GM12872 (cell line): ENCODE data around the gene CFAP74.

Experiments used
- CTCF ChIP-seq: IDR thresholded peaks from 3 replicates; pipeline ENCODE4 v1.5.1; 2011; ENCODE audit warnings: low read depth, mild to moderate bottlenecking, low read length, moderate library complexity; ENCODE audit not compliant: insufficient read depth

Gene CFAP74

GRCh38 chr1:2044510-2045319 lies 41.1 kb upstream of the CFAP74 start:
- peak; percentile 69 for TF ChIP-seq CTCF

GRCh38 chr1:2043886-2044285 lies 40.3 kb upstream of the CFAP74 start:
- TF ChIP-seq CTCF = no peak

- no peak for TF ChIP-seq CTCF
Measured at GRCh38 chr1:2042830-2043773, 39.5 kb upstream of the CFAP74 start.

GRCh38 chr1:2041887-2042286 lies 38.3 kb upstream of the CFAP74 start:
- no peak for TF ChIP-seq CTCF

GRCh38 chr1:2041305-2041704 lies 37.7 kb upstream of the CFAP74 start:
- no peak for TF ChIP-seq CTCF

GRCh38 chr1:2039251-2039650 lies 35.7 kb upstream of the CFAP74 start:
- no peak for TF ChIP-seq CTCF

- TF ChIP-seq CTCF = no peak
Measured at GRCh38 chr1:2038229-2038628, 34.6 kb upstream of the CFAP74 start.
